Activated T-helper 1 cell treated with anti-CD3 and anti-CD28 coated beads, Interleukin-2, amount 50 U/mL, for 16 hours (primary cell): Measurements from ENCODE around the gene TLN1.

Experiments
- DNase-seq, 2 donors: peaks; one replicate each; pipeline ENCODE4 v3.0.0-alpha.2; 2020; ENCODE audit warnings: low read depth in 1 of 2, low spot score in 1 of 2

TLN1 gene

GRCh38 chr9:35688558-35689541 lies 43.1 kb downstream of the TLN1 start:
- no peak for DNase-seq

GRCh38 chr9:35687972-35688557 lies 43.9 kb downstream of the TLN1 start:
- no peak for DNase-seq

GRCh38 chr9:35687306-35687705 lies 44.7 kb downstream of the TLN1 start:
- DNase-seq, result no peak

GRCh38 chr9:35686222-35687203 lies 45.5 kb downstream of the TLN1 start:
- no peak for DNase-seq

GRCh38 chr9:35685506-35685905 lies 46.5 kb downstream of the TLN1 start:
- DNase-seq, result no peak

- no peak for DNase-seq
Observed at GRCh38 chr9:35684921-35685320, 47.1 kb downstream of the TLN1 start.

GRCh38 chr9:35683323-35683722 lies 48.7 kb downstream of the TLN1 start:
- no peak for DNase-seq

- no peak for DNase-seq
Observed at GRCh38 chr9:35682520-35683315, 49.3 kb downstream of the TLN1 start.

GRCh38 chr9:35682051-35682450 lies 49.9 kb downstream of the TLN1 start:
- DNase-seq, result no peak

- DNase-seq, result no peak
Observed at GRCh38 chr9:35681341-35682002, 50.5 kb downstream of the TLN1 start.

GRCh38 chr9:35680331-35681105 lies 51.5 kb downstream of the TLN1 start:
- no peak for DNase-seq

- no peak for DNase-seq
Observed at GRCh38 chr9:35679766-35680330, 52.1 kb downstream of the TLN1 start.

- DNase-seq, result no peak
Observed at GRCh38 chr9:35679091-35679490, 52.9 kb downstream of the TLN1 start.

GRCh38 chr9:35675732-35676392 lies 56.1 kb downstream of the TLN1 start:
- no peak for DNase-seq

GRCh38 chr9:35675204-35675603 lies 56.8 kb downstream of the TLN1 start:
- DNase-seq, result no peak

GRCh38 chr9:35674025-35674361 lies 58.0 kb downstream of the TLN1 start:
- DNase-seq, result no peak

- DNase-seq, result no peak
Observed at GRCh38 chr9:35673132-35674024, 58.6 kb downstream of the TLN1 start, which contains the start of gene CA9. TSS of gene CA9 (plus strand) at chr9:35673928. CDS start at chr9:35673960, 32 bp downstream.
